IgD-negative memory B cell (primary cell): ENCODE data around the gene CD69. TPM values are rescaled to one million over a fixed set of nuclear protein-coding genes. Genes with fewer than 3 reads are reported as not detected.
"Not testable (repeated sequence)": the region's sequence is repeated elsewhere in the genome, so short reads cannot be mapped to it uniquely, and the experiment has no call there.

Source experiments
- H3K27ac Mint-ChIP-seq, 3 donors: one replicate each; pipeline ENCODE4 v1.8.0; 2020 to 2022; ENCODE audit warnings: mild to moderate bottlenecking in 3 of 3, mixed read lengths in 3 of 3, moderate library complexity in 1 of 3
- H3K27me3 Mint-ChIP-seq: one replicate; pipeline ENCODE4 v1.8.0; 2021; ENCODE audit warnings: mixed read lengths
- H3K36me3 Mint-ChIP-seq: one replicate; pipeline ENCODE4 v1.8.0; 2020; ENCODE audit warnings: mild to moderate bottlenecking, mixed read lengths
- H3K4me1 Mint-ChIP-seq, 3 donors: one replicate each; pipeline ENCODE4 v1.8.0; 2020 to 2022; ENCODE audit warnings: mixed read lengths in 3 of 3, mild to moderate bottlenecking in 1 of 3
- H3K4me3 Mint-ChIP-seq, 4 donors: one replicate each; pipeline ENCODE4 v1.8.0; 2020 to 2022; ENCODE audit warnings: mild to moderate bottlenecking in 4 of 4, mixed read lengths in 4 of 4, moderate library complexity in 3 of 4
- H3K9me3 Mint-ChIP-seq, 3 donors: one replicate each; pipeline ENCODE4 v1.8.0; 2020 to 2021; ENCODE audit warnings: mixed read lengths in 3 of 3, mild to moderate bottlenecking in 1 of 3
- polyA plus RNA-seq: library from polyadenylated mRNA; unstranded; fragments of 300-500 nt; fragmentation: Illumina TruSeq; gene quantifications from one replicate; pipeline ENCODE4 v1.2.3, GENCODE V29; 2021

The CD69 gene
- polyA plus RNA-seq, 1 donor from 2014 or later = 177 TPM

- peak overlapping the region; percentile 89 to 98 (median 97) for H3K27ac Mint-ChIP-seq
- H3K9me3 Mint-ChIP-seq = peaks cover 0 to 1% (median 0%) of the 10 kb centered on the region in 3 donors
- peaks cover 45 to 72% (median 52%) of the 10 kb centered on the region in 3 donors for H3K4me1 Mint-ChIP-seq
- no peaks in the 10 kb centered on the region for H3K36me3 Mint-ChIP-seq
- H3K4me3 Mint-ChIP-seq = peak overlapping the region; percentile 62 to 88 (median 81)
- peaks cover 1% of the 10 kb centered on the region for H3K27me3 Mint-ChIP-seq
These were observed 53.3 kb downstream of the CD69 start for GRCh38 chr12:9707356-9707755.

- peaks cover 48 to 72% (median 56%) of the 10 kb centered on the region in 3 donors for H3K4me1 Mint-ChIP-seq
- peaks cover 1% of the 10 kb centered on the region for H3K27me3 Mint-ChIP-seq
- peak overlapping the region; percentile 26 to 90 (median 70) for H3K4me3 Mint-ChIP-seq
- H3K36me3 Mint-ChIP-seq = no peaks in the 10 kb centered on the region
- H3K9me3 Mint-ChIP-seq = peaks cover 0 to 1% (median 0%) of the 10 kb centered on the region in 3 donors
- H3K27ac Mint-ChIP-seq = peak overlapping the region; percentile 78 to 94 (median 93)
These were observed 54.5 kb downstream of the CD69 start for GRCh38 chr12:9706086-9706685.

- not testable (repeated sequence) for H3K9me3 Mint-ChIP-seq, H3K4me3 Mint-ChIP-seq, H3K27ac Mint-ChIP-seq, H3K27me3 Mint-ChIP-seq, H3K36me3 Mint-ChIP-seq
- H3K4me1 Mint-ChIP-seq = peaks cover 54 to 73% (median 60%) of the 10 kb centered on the region in 3 donors
These were observed 56.1 kb downstream of the CD69 start for GRCh38 chr12:9704561-9704960.

Other genes starting within 250 kb of the CD69 start
- 5.7 TPM for gene KLRB1, start 153.0 kb downstream of the CD69 start, polyA plus RNA-seq
- gene CLEC2D, start 91.2 kb downstream of the CD69 start, polyA plus RNA-seq = 102 TPM
- gene CLECL1, start 27.8 kb downstream of the CD69 start, polyA plus RNA-seq = 168 TPM
- 3.0 TPM for gene KLRF1, start 66.6 kb upstream of the CD69 start, polyA plus RNA-seq
- 11.4 TPM for gene CLEC2B, start 108.5 kb upstream of the CD69 start, polyA plus RNA-seq
- gene KLRF2, start 120.6 kb upstream of the CD69 start, polyA plus RNA-seq = not detected
- gene CLEC2A, start 171.5 kb upstream of the CD69 start, polyA plus RNA-seq = not detected
- gene CLEC12A, start 210.5 kb upstream of the CD69 start, polyA plus RNA-seq = 0.55 TPM
- not detected for gene CLEC1B, start 238.2 kb upstream of the CD69 start, polyA plus RNA-seq
- not detected for gene CLEC12B, start 249.7 kb upstream of the CD69 start, polyA plus RNA-seq